SK-N-SH (cell line): ENCODE data around the gene CPNE7. TPM values are rescaled to one million over a fixed set of nuclear protein-coding genes. Genes with fewer than 3 reads are reported as not detected.

ENCODE experiments used
- CTCF ChIA-PET: fragments of 300-600, 350-600 bp; formaldehyde crosslinking; extraction: SDS; loops from one replicate; lab custom pipeline; 2021; lab: Yijun Ruan, JAX
- POLR2A ChIA-PET: fragments of 350-600 bp; sonication (Branson Sonifier 250); formaldehyde crosslinking; extraction: SDS; loops from one replicate; lab custom pipeline; 2020; ENCODE audit warnings: antibody characterized with exemption, inconsistent platforms; lab: Yijun Ruan, JAX
- DNase-seq: peaks from one replicate; pipeline ENCODE4 v3.0.0; 2012
- H2AFZ ChIP-seq: fragments of 200-600 bp; sonication (generic); 2 replicates; pipeline ENCODE4 v1.8.1; 2016; ENCODE audit warnings: antibody characterized with exemption, mild to moderate bottlenecking, low read depth
- H3F3A ChIP-seq: fragments of 200-600 bp; sonication (generic); replicated peaks from 2 replicates; pipeline ENCODE3; 2016; ENCODE audit warnings: antibody characterized with exemption, mild to moderate bottlenecking; ENCODE audit not compliant: insufficient read depth
- H3K27ac ChIP-seq, 2 experiments: fragments of 200-500 bp in 1 of 2; fragments of 200-600 bp in 1 of 2; sonication (Bioruptor generic) in 1 of 2; sonication (generic), shearing (Covaris generic) in 1 of 2; 2 replicates each; pipeline versions ENCODE4 v1.5.1 to v1.6.1; 2014 to 2016; ENCODE audit warnings: low read depth in 2 of 2, inconsistent platforms in 1 of 2, low read length in 1 of 2, mild to moderate bottlenecking in 1 of 2, mixed read lengths in 1 of 2
- H3K27me3 ChIP-seq: fragments of 200-600 bp; sonication (generic), shearing (Covaris generic); 2 replicates; pipeline ENCODE4 v1.6.1; 2016; ENCODE audit warnings: mixed run types; ENCODE audit not compliant: insufficient read depth
- H3K36me3 ChIP-seq, 2 experiments: fragments of 200-500 bp in 1 of 2; fragments of 200-600 bp in 1 of 2; sonication (Bioruptor generic) in 1 of 2; sonication (generic) in 1 of 2; replicated peaks in 1 of 2; 2 replicates each; pipeline versions ENCODE3 to v1.5.1; 2014 to 2016; ENCODE audit warnings: low read length in 1 of 2, mild to moderate bottlenecking in 1 of 2; ENCODE audit not compliant: insufficient read depth in 2 of 2, control insufficient read depth in 1 of 2
- H3K4me1 ChIP-seq, 2 experiments: fragments of 200-500 bp in 1 of 2; fragments of 200-600 bp in 1 of 2; sonication (Bioruptor generic) in 1 of 2; sonication (generic), shearing (Covaris generic) in 1 of 2; 2 replicates each; pipeline versions ENCODE4 v1.5.1 to v1.6.1; 2014 to 2016; ENCODE audit warnings: low read depth in 1 of 2, low read length in 1 of 2, mixed run types in 1 of 2; ENCODE audit not compliant: insufficient read depth in 2 of 2, control insufficient read depth in 1 of 2
- H3K4me2 ChIP-seq: fragments of 200-600 bp; sonication (generic), shearing (Covaris generic); 2 replicates; pipeline ENCODE4 v1.6.1; 2017; ENCODE audit warnings: mixed run types
- H3K4me3 ChIP-seq, 2 experiments: fragments of 200-500 bp in 1 of 2; fragments of 200-600 bp in 1 of 2; sonication (Bioruptor generic) in 1 of 2; sonication (generic), shearing (Covaris generic) in 1 of 2; 2 replicates each; pipeline versions ENCODE4 v1.5.1 to v1.8.1; 2014 to 2016; ENCODE audit warnings: low read depth in 2 of 2, inconsistent platforms in 1 of 2, low read length in 1 of 2, mild to moderate bottlenecking in 1 of 2, mixed read lengths in 1 of 2, moderate library complexity in 1 of 2
- H3K79me2 ChIP-seq: fragments of 200-600 bp; sonication (generic); 2 replicates; pipeline ENCODE4 v1.8.1; 2017; ENCODE audit warnings: mild to moderate bottlenecking; ENCODE audit not compliant: insufficient read depth
- H3K9ac ChIP-seq: fragments of 200-600 bp; sonication (generic); 2 replicates; pipeline ENCODE4 v1.6.1; 2017; ENCODE audit warnings: mixed run types
- H3K9me2 ChIP-seq: fragments of 200-600 bp; sonication (generic); 2 replicates; pipeline ENCODE4 v1.6.1; 2017; ENCODE audit warnings: mixed run types
- H3K9me3 ChIP-seq: fragments of 200-600 bp; sonication (generic); 2 replicates; pipeline ENCODE4 v1.6.1; 2017; ENCODE audit warnings: mixed run types, mild to moderate bottlenecking, moderate library complexity
- H4K20me1 ChIP-seq: fragments of 200-600 bp; sonication (generic); 2 replicates; pipeline ENCODE4 v1.6.1; 2017; ENCODE audit warnings: mild to moderate bottlenecking, mixed run types; ENCODE audit not compliant: insufficient read depth
- ELF1 ChIP-seq: IDR thresholded peaks from 2 replicates; pipeline ENCODE4 v1.4.0; 2012
- EP300 ChIP-seq, 2 experiments: IDR thresholded peaks; 2 replicates each; pipeline versions ENCODE4 v1.4.0 to v1.6.1; 2012; ENCODE audit warnings: borderline replicate concordance in 1 of 2, low read depth in 1 of 2, low read length in 1 of 2
- EZH2phosphoT487 ChIP-seq: fragments of 200-600 bp; sonication (generic); IDR thresholded peaks from 2 replicates; pipeline ENCODE4 v1.6.1; 2017; ENCODE audit warnings: low read depth, mixed run types, mild to moderate bottlenecking, antibody characterized with exemption, moderate library complexity, borderline replicate concordance
- FOXJ3 ChIP-seq: sonication (generic); formaldehyde crosslinking; IDR thresholded peaks from 2 replicates; pipeline ENCODE4 v1.5.1; 2020; ENCODE audit warnings: mild to moderate bottlenecking, missing genetic modification reagents
- JUND ChIP-seq: IDR thresholded peaks from 2 replicates; pipeline ENCODE4 v1.4.0; 2012
- MEF2A ChIP-seq: IDR thresholded peaks from 2 replicates; pipeline ENCODE4 v1.4.0; 2012; ENCODE audit warnings: low read depth, borderline replicate concordance
- NRF1 ChIP-seq: IDR thresholded peaks from 2 replicates; pipeline ENCODE4 v1.6.1; 2012; ENCODE audit warnings: low read depth, mild to moderate bottlenecking, low read length
- PBX3 ChIP-seq: IDR thresholded peaks from 2 replicates; pipeline ENCODE4; 2012
- POLR2AphosphoS5 ChIP-seq: IDR thresholded peaks from 2 replicates; pipeline ENCODE4 v1.6.1; 2012; ENCODE audit warnings: low read depth, low read length
- RAD21 ChIP-seq: IDR thresholded peaks from 2 replicates; pipeline ENCODE4 v1.6.1; 2012; ENCODE audit warnings: mild to moderate bottlenecking, low read length
- RCOR1 ChIP-seq: fragments of 150-350 bp; IDR thresholded peaks from 2 replicates; pipeline ENCODE4 v1.6.1; 2017; ENCODE audit warnings: antibody characterized with exemption, low read length
- REST ChIP-seq: IDR thresholded peaks from 2 replicates; pipeline ENCODE4 v1.6.1; 2012; ENCODE audit warnings: mild to moderate bottlenecking, low read depth, low read length, moderate library complexity
- RXRA ChIP-seq: IDR thresholded peaks from 2 replicates; pipeline ENCODE4 v1.4.0; 2012; ENCODE audit warnings: low read depth, mild to moderate bottlenecking, borderline replicate concordance
- SMC3 ChIP-seq: IDR thresholded peaks from 2 replicates; pipeline ENCODE4 v1.6.1; 2012; ENCODE audit warnings: low read depth, low read length, improper control_type of control experiment
- TAF1 ChIP-seq: IDR thresholded peaks from 2 replicates; pipeline ENCODE4 v1.6.1; 2012; ENCODE audit warnings: low read depth, mild to moderate bottlenecking, low read length, moderate library complexity, borderline replicate concordance
- USF1 ChIP-seq: IDR thresholded peaks from 2 replicates; pipeline ENCODE4 v1.4.0; 2012; ENCODE audit warnings: low read depth, borderline replicate concordance
- USF2 ChIP-seq: fragments of 150-350 bp; IDR thresholded peaks from 2 replicates; pipeline ENCODE4 v1.6.1; 2017; ENCODE audit warnings: antibody characterized with exemption, low read length, low read depth, borderline replicate concordance
- WGBS: methylation state at CpG from one replicate; pipeline ENCODE4 v1.1.6; 2017; ENCODE audit warnings: low lambda C conversion rate; 5-methylcytosine and 5-hydroxymethylcytosine counted together
- polyA plus RNA-seq, 3 experiments: library from polyadenylated mRNA; depleted of rRNA; stranded (reverse); fragments of >200 nt; gene quantifications; 2 replicates each; pipeline ENCODE4 v1.2.3, GENCODE V29; 2012

CPNE7 gene
- polyA plus RNA-seq, 1 of the 3 experiments (the other 2 are of a cell fraction) = 3.9 TPM

GRCh38 chr16:89624777-89625761, 49.5 kb downstream of the CPNE7 start:
- H3K4me1 ChIP-seq = no peaks in the 10 kb centered on the region
- DNase-seq = no peak
- 57% methylated on average over 21 of the region's 21 CpGs for WGBS

GRCh38 chr16:89629827-89630610, 54.5 kb downstream of the CPNE7 start:
- WGBS = 84% methylated on average over 13 of the region's 17 CpGs
- Histone ChIP-seq H3K9me3 (no peaks in the 10 kb centered on the region), H3K4me3 (no peak overlapping the region), H3K27ac (no peak overlapping the region), H3K79me2 (no peaks in the 10 kb centered on the region), H2AFZ (no peak overlapping the region), H3K4me1 (peaks cover 8 to 14% of the 10 kb centered on the region in 2 experiments; a peak in 3 of 4 replicates), H3K36me3 (no peaks in the 10 kb centered on the region), H3K9me2 (no peaks in the 10 kb centered on the region), H3K4me2 (no peak overlapping the region), H3F3A (peaks cover 21% of the 10 kb centered on the region), H4K20me1 (no peaks in the 10 kb centered on the region), H3K27me3 (no peaks in the 10 kb centered on the region), H3K9ac (no peak overlapping the region)
- no peak for TF ChIP-seq SMC3
- no peak for TF ChIP-seq POLR2AphosphoS5
- no peak for TF ChIP-seq TAF1
- TF ChIP-seq REST = no peak
- TF ChIP-seq USF1 = no peak
- TF ChIP-seq EZH2phosphoT487 = no peak
- TF ChIP-seq EP300 (IDR thresholded peaks at IDR 0.05; ENCODE audit: borderline replicate concordance in 1 of 2, low read depth in 1 of 2, low read length in 1 of 2) = no peak
- TF ChIP-seq RAD21 = no peak
- no peak for TF ChIP-seq FOXJ3
- POLR2A ChIA-PET = no interaction called here
- CTCF ChIA-PET = interaction anchor here (0.6 to 2.1 kb wide), 4 partner anchors 10 to 20 kb away, joined by 3 to 15 read pairs (median 6); no protein-coding TSS in a partner anchor
- no peak for DNase-seq

More at GRCh38 chr16:89624777-89625761, 49.5 kb downstream of the CPNE7 start:
- TF ChIP-seq RCOR1 = no peak
- no peak for TF ChIP-seq RXRA
- no peak for TF ChIP-seq NRF1
- TF ChIP-seq POLR2AphosphoS5 = no peak
- no peak for TF ChIP-seq USF2
- TF ChIP-seq PBX3 = no peak
- TF ChIP-seq MEF2A = no peak
- no peak for TF ChIP-seq RAD21
- TF ChIP-seq ELF1 = no peak
- no peak for TF ChIP-seq JUND
- no peak overlapping the region for H3K9ac ChIP-seq
- no peaks in the 10 kb centered on the region for H3K36me3 ChIP-seq
- no peak overlapping the region for H3K4me3 ChIP-seq
- no peaks in the 10 kb centered on the region for H3K79me2 ChIP-seq
- H2AFZ ChIP-seq = no peak overlapping the region
- no peaks in the 10 kb centered on the region for H3K9me2 ChIP-seq
- ChIA-PET CTCF (no interaction called here), POLR2A (no interaction called here)
- no peaks in the 10 kb centered on the region for H3K27me3 ChIP-seq
- no peak overlapping the region for H3K4me2 ChIP-seq
- H3K27ac ChIP-seq = no peak overlapping the region
- H4K20me1 ChIP-seq = no peaks in the 10 kb centered on the region
- no peaks in the 10 kb centered on the region for H3F3A ChIP-seq
- H3K9me3 ChIP-seq = no peaks in the 10 kb centered on the region
